ENCODE data around the gene DBNL.

The DBNL gene

DNA sequence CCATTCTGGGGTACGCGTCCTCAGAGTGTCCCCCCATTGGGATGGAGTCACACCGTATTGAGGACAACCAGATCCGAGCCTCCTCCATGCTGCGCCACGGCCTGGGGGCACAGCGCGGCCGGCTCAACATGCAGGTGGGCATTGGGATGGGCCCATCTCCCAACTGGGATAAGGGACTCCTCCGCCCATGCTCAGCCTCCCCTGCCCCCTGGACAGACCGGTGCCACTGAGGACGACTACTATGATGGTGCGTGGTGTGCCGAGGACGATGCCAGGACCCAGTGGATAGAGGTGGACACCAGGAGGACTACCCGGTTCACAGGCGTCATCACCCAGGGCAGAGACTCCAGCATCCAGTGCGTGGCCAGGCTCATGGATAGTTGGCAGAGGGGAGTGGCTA, 65.5 kb downstream of the DBNL start:
- no peak for TF ChIP-seq EZH2phosphoT487 (IDR thresholded peaks at IDR 0.05; ENCODE audit: low read depth)
- TF ChIP-seq, protein P1, sequence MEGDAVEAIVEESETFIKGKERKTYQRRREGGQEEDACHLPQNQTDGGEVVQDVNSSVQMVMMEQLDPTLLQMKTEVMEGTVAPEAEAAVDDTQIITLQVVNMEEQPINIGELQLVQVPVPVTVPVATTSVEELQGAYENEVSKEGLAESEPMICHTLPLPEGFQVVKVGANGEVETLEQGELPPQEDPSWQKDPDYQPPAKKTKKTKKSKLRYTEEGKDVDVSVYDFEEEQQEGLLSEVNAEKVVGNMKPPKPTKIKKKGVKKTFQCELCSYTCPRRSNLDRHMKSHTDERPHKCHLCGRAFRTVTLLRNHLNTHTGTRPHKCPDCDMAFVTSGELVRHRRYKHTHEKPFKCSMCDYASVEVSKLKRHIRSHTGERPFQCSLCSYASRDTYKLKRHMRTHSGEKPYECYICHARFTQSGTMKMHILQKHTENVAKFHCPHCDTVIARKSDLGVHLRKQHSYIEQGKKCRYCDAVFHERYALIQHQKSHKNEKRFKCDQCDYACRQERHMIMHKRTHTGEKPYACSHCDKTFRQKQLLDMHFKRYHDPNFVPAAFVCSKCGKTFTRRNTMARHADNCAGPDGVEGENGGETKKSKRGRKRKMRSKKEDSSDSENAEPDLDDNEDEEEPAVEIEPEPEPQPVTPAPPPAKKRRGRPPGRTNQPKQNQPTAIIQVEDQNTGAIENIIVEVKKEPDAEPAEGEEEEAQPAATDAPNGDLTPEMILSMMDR (IDR thresholded peaks at IDR 0.05; ENCODE audit: low read depth, low read length): no peak
- Histone ChIP-seq H2AFZ (ENCODE audit: low read depth, low read length) (no peak overlapping the region), H3K9me3 (ENCODE audit: insufficient read depth, low read length) (no peaks in the 10 kb centered on the region), H3K27me3 (ENCODE audit: low read depth, low read length) (no peaks in the 10 kb centered on the region), H3K9ac (ENCODE audit: low read length) (no peak overlapping the region), H3K4me1 (ENCODE audit: low read length) (0 out of 2 replicates have a peak, but pooled peaks cover 5% of the 10 kb centered on the region), H3K4me3 (ENCODE audit: low read length) (no peak overlapping the region), H3K27ac (ENCODE audit: low read length) (no peak overlapping the region), H3K36me3 (replicated peaks; ENCODE audit: low read depth, low read length) (peaks cover 8% of the 10 kb centered on the region), H4K20me1 (ENCODE audit: insufficient read depth, low read length) (no peaks in the 10 kb centered on the region), H3K79me2 (ENCODE audit: low read length) (no peaks in the 10 kb centered on the region), H3K4me2 (ENCODE audit: low read length) (no peak overlapping the region)

DNA sequence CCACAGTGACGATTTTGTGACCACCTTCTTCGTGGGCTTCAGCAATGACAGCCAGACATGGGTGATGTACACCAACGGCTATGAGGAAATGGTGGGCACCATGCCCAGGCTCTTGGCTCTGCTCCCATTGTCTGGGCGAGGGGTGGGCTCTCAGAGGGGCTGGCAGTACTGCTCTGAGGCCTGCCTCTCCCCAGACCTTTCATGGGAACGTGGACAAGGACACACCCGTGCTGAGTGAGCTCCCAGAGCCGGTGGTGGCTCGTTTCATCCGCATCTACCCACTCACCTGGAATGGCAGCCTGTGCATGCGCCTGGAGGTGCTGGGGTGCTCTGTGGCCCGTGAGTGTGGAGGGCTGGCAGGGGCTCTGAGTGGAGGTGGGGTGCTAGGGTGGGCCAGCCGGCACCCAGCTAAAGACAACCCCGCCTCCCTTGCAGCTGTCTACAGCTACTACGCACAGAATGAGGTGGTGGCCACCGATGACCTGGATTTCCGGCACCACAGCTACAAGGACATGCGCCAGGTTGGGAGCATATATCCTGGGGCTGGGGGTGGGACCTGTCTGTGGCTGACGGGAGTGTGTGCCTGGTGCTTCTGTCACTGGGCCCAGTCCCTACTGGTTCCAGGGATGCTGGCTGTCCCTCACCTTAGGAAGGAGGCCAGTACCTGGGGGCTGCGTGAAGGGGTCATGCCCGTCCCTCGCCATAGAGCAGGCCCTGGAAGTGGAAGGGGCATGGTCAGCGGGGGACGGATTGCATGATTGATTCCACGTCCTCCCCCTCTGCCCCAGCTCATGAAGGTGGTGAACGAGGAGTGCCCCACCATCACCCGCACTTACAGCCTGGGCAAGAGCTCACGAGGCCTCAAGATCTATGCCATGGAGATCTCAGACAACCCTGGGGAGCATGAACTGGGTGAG, 66.5 kb downstream of the DBNL start:
- Histone ChIP-seq H3K9ac (ENCODE audit: low read length) (no peak overlapping the region), H3K27me3 (ENCODE audit: low read depth, low read length) (no peaks in the 10 kb centered on the region), H3K4me3 (ENCODE audit: low read length) (no peak overlapping the region), H3K79me2 (ENCODE audit: low read length) (no peaks in the 10 kb centered on the region), H3K36me3 (replicated peaks; ENCODE audit: low read depth, low read length) (peaks cover 12% of the 10 kb centered on the region), H3K27ac (ENCODE audit: low read length) (no peak overlapping the region), H3K4me1 (ENCODE audit: low read length) (0 out of 2 replicates have a peak, but pooled peaks cover 2% of the 10 kb centered on the region), H4K20me1 (ENCODE audit: insufficient read depth, low read length) (no peaks in the 10 kb centered on the region), H3K4me2 (ENCODE audit: low read length) (no peak overlapping the region), H2AFZ (ENCODE audit: low read depth, low read length) (no peak overlapping the region), H3K9me3 (ENCODE audit: insufficient read depth, low read length) (no peaks in the 10 kb centered on the region)
- TF ChIP-seq, protein P1 (IDR thresholded peaks at IDR 0.05; ENCODE audit: low read depth, low read length): no peak
- TF ChIP-seq EZH2phosphoT487 (IDR thresholded peaks at IDR 0.05; ENCODE audit: low read depth): no peak

Data from OCI-LY3 (cell line).